PC-3 (cell line): ENCODE measurements around the gene ACTL8. TPM values are rescaled to one million over a fixed set of nuclear protein-coding genes. Genes with fewer than 3 reads are reported as not detected.

ENCODE experiments used
- ATAC-seq: fragments of 200-7000 bp; cut with Tn5 transposase; 2 replicates; pipeline ENCODE4 v1.9.1; 2020; ENCODE audit warnings: mild to moderate bottlenecking, moderate library complexity
- Bru-seq: library from RNA; stranded (reverse); fragments of 400-500 nt; gene quantifications from one replicate; lab custom pipeline; 2021; lab: Mats Ljungman, UMichigan
- BruChase-seq, 2 experiments: library from RNA; stranded (reverse); fragments of 400-500 nt; gene quantifications; one replicate each; lab custom pipeline; 2021; lab: Mats Ljungman, UMichigan
- BruUV-seq: library from RNA; stranded (reverse); fragments of 400-500 nt; replicated peaks from 2 replicates; lab custom pipeline; 2021; lab: Mats Ljungman, UMichigan
- CTCF ChIA-PET: fragments of 300-600 bp; sonication (Branson Sonifier 250); formaldehyde crosslinking; loops from one replicate; lab custom pipeline; 2022; ENCODE audit warnings: antibody characterized with exemption; lab: Charles Lee
- POLR2A ChIA-PET: fragments of 300-600 bp; sonication (Branson Sonifier 250); formaldehyde crosslinking; loops from one replicate; lab custom pipeline; 2022; ENCODE audit warnings: antibody characterized with exemption; ENCODE audit not compliant: unreplicated experiment; lab: Charles Lee
- DNase-seq: peaks from one replicate; pipeline ENCODE4 v3.0.0-alpha.2; 2015
- H2AFZ ChIP-seq: fragments of 300-600 bp; sonication (generic); 2 replicates; pipeline ENCODE4 v1.6.0; 2016; ENCODE audit warnings: antibody characterized with exemption, low read length
- H3F3A ChIP-seq: fragments of 300-600 bp; sonication (generic); one replicate; pipeline ENCODE4 v1.6.0; 2017; ENCODE audit warnings: antibody characterized with exemption, low read length, control low read depth, mild to moderate bottlenecking; ENCODE audit not compliant: unreplicated experiment
- H3K27ac ChIP-seq: fragments of 300-600 bp; sonication (generic); 2 replicates; pipeline ENCODE4 v1.5.1; 2016; ENCODE audit warnings: mild to moderate bottlenecking, low read length
- H3K27me3 ChIP-seq: fragments of 300-600 bp; sonication (generic); 2 replicates; pipeline ENCODE4 v1.6.1; 2016; ENCODE audit warnings: low read length, mixed read lengths
- H3K36me3 ChIP-seq: fragments of 300-600 bp; sonication (generic); 2 replicates; pipeline ENCODE4 v1.6.1; 2016; ENCODE audit warnings: low read depth, mixed run types, low read length, mixed read lengths
- H3K4me1 ChIP-seq: fragments of 300-600 bp; sonication (generic); 2 replicates; pipeline ENCODE4 v1.5.1; 2016; ENCODE audit warnings: low read length; ENCODE audit not compliant: insufficient read depth
- H3K4me2 ChIP-seq: fragments of 300-600 bp; sonication (generic); 2 replicates; pipeline ENCODE4 v1.6.0; 2016; ENCODE audit warnings: low read length
- H3K4me3 ChIP-seq: fragments of 300-600 bp; sonication (generic); 2 replicates; pipeline ENCODE4 v1.5.1; 2016; ENCODE audit warnings: mild to moderate bottlenecking, low read length, mixed read lengths
- H3K79me2 ChIP-seq: fragments of 300-600 bp; sonication (generic); 2 replicates; pipeline ENCODE4 v1.6.1; 2017; ENCODE audit warnings: low read length, mixed read lengths
- H3K9ac ChIP-seq: fragments of 300-600 bp; sonication (generic); 2 replicates; pipeline ENCODE4 v1.6.0; 2016; ENCODE audit warnings: mild to moderate bottlenecking, low read length
- H3K9me2 ChIP-seq: fragments of 300-600 bp; sonication (generic); replicated peaks from 2 replicates; pipeline ENCODE4 v1.6.1; 2016; ENCODE audit warnings: mixed run types, low read length, mixed read lengths
- H3K9me3 ChIP-seq: fragments of 300-600 bp; sonication (generic); 2 replicates; pipeline ENCODE4 v1.6.1; 2016; ENCODE audit warnings: low read length, mixed read lengths
- H4K20me1 ChIP-seq: fragments of 300-600 bp; sonication (generic); 2 replicates; pipeline ENCODE4 v1.6.1; 2016; ENCODE audit warnings: low read length, mixed read lengths
- EZH2 ChIP-seq: fragments of 300-600 bp; sonication (generic); IDR thresholded peaks from one replicate; pipeline ENCODE4 v1.6.1; 2017; ENCODE audit warnings: antibody characterized with exemption, mild to moderate bottlenecking, low read length; ENCODE audit not compliant: unreplicated experiment
- EZH2phosphoT487 ChIP-seq: fragments of 300-600 bp; sonication (generic); IDR thresholded peaks from 2 replicates; pipeline ENCODE4 v1.6.1; 2018; ENCODE audit warnings: mild to moderate bottlenecking, antibody characterized with exemption, low read length, borderline replicate concordance
- intact Hi-C: fragments of 100-400 bp; cut with micrococcal nuclease; formaldehyde crosslinking; loops from 2 replicates; pipeline ENCODE4 v1.9.0; 2023
- long read RNA-seq: library from polyadenylated mRNA; unstranded; transcript quantifications from one replicate; pipeline ENCODE4 v2.0.0, GENCODE V29; 2021; ENCODE audit not compliant: unreplicated experiment
- total RNA-seq: library from RNA; depleted of rRNA; stranded (reverse); fragments of >200 nt; gene quantifications from 2 replicates; pipeline ENCODE4 v1.2.3, GENCODE V29; 2014; rRNA removed
- TF ChIP-seq, protein P1 (sequence below): fragments of 300-600 bp; sonication (generic); conservative IDR thresholded peaks from 2 replicates; pipeline ENCODE4 v1.5.1; 2017; ENCODE audit warnings: antibody characterized with exemption, low read depth, mild to moderate bottlenecking, low read length

The ACTL8 gene, protein sequence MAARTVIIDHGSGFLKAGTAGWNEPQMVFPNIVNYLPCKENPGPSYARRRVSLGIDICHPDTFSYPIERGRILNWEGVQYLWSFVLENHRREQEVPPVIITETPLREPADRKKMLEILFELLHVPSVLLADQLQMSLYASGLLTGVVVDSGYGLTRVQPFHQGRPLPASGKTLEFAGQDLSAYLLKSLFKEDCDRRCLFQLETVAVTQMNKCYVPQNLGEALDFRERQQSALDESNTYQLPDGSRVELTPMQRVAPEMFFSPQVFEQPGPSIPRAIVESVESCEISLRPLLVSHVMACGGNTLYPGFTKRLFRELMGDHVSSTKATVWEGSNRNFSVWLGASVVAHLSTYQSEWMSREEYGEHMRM
- not detected in 2 replicates for total RNA-seq
- Bru-seq, nascent RNA: not detected
- BruChase-seq, experiment 1, labeled RNA remaining after a 6-hour chase: percentile 1 among the genes with signal in this experiment
- percentile 3 among the genes with signal in this experiment for BruChase-seq, experiment 2, labeled RNA remaining after a 2-hour chase
- long read RNA-seq: 0 reads

DNA sequence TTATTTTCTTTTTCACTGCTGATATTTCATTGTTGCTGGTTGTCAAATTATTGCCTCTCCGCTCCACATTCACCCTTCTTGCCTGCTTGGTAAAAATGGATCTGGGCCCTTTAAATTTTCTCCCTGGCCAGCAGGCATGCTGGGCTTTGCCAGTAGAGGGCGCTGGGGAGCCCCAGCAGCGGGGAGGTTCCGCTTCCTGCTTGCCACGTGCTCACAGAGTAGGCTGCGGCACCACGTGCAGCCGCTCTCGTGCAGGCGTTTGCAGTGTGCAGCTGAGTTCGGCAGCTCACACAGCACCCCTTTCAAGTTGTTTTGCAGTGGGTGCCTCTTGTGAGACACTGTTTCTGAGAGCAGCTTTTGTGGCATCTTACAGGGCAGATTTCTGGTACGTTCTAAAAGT, at the start of gene ACTL8:
ACTL8 (plus strand) TSS at position 214 of the 400 bp plus-strand sequence. CDS start 67,676 bp downstream, outside the sequence.
- ATAC-seq: no peak

DNA sequence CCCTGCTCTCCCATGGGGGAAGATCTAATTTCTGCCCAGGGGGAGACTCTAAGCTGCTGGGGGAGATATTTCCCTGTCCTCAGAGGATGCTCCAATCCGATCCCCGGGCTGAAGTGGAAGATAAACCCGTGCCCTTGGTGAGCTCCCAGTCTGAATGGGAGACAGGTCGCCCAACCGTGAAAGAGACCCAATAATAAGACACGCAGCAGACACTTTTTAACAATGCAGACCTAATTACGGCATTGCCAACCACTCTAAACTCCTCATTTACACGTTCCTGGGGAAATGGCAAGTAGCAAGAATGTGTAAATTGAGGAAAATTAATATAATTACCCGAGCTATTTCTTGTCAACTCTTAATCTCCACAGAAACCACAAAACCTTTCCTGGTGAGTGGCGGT, 48.7 kb upstream of the ACTL8 start:
- Histone ChIP-seq H3K27me3 (peaks cover 8% of the 10 kb centered on the region; the same call in 1 of the 2 replicates), H3K4me1 (no peaks in the 10 kb centered on the region), H3K9me3 (no peaks in the 10 kb centered on the region), H3K9me2 (no peaks in the 10 kb centered on the region), H2AFZ (no peak overlapping the region), H3F3A (no peaks in the 10 kb centered on the region), H3K9ac (no peak overlapping the region), H3K4me2 (no peak overlapping the region), H3K4me3 (no peak overlapping the region), H3K36me3 (no peaks in the 10 kb centered on the region), H4K20me1 (no peaks in the 10 kb centered on the region), H3K79me2 (no peaks in the 10 kb centered on the region), H3K27ac (no peak overlapping the region)
- ATAC-seq (no peak), DNase-seq (no peak)
- ChIA-PET CTCF (no interaction called here), POLR2A (no interaction called here)
- intact Hi-C loops: no loop called here
- TF ChIP-seq EZH2phosphoT487: no peak
- TF ChIP-seq, protein P1, sequence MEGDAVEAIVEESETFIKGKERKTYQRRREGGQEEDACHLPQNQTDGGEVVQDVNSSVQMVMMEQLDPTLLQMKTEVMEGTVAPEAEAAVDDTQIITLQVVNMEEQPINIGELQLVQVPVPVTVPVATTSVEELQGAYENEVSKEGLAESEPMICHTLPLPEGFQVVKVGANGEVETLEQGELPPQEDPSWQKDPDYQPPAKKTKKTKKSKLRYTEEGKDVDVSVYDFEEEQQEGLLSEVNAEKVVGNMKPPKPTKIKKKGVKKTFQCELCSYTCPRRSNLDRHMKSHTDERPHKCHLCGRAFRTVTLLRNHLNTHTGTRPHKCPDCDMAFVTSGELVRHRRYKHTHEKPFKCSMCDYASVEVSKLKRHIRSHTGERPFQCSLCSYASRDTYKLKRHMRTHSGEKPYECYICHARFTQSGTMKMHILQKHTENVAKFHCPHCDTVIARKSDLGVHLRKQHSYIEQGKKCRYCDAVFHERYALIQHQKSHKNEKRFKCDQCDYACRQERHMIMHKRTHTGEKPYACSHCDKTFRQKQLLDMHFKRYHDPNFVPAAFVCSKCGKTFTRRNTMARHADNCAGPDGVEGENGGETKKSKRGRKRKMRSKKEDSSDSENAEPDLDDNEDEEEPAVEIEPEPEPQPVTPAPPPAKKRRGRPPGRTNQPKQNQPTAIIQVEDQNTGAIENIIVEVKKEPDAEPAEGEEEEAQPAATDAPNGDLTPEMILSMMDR: no peak
- no TSS peak for BruUV-seq

More for the DNA sequence above, at the start of gene ACTL8:
- H3K4me3 ChIP-seq: no peak within 1 kb of the TSS
- no peak within 1 kb of the TSS for H2AFZ ChIP-seq
- H3K4me1 ChIP-seq: no peaks in the 10 kb centered on the region
- CTCF ChIA-PET: no interaction called here
- H3K9ac ChIP-seq: no peak within 1 kb of the TSS
- H4K20me1 ChIP-seq: no peaks in the 10 kb centered on the region
- no peaks in the 10 kb centered on the region for H3K27me3 ChIP-seq
- no peak within 1 kb of the TSS for H3K27ac ChIP-seq
- H3F3A ChIP-seq: no peaks in the 10 kb centered on the region
- POLR2A ChIA-PET: no interaction called here
- no peak within 1 kb of the TSS for H3K4me2 ChIP-seq
- intact Hi-C loops: no loop called here
- H3K36me3 ChIP-seq: no peaks in the 10 kb centered on the region
- H3K9me2 ChIP-seq: no peaks in the 10 kb centered on the region
- no TSS peak for BruUV-seq
- no peak for DNase-seq
- TF ChIP-seq, protein P1: peak; percentile 38; the same call in 1 of the 2 replicates
- no peak for TF ChIP-seq EZH2phosphoT487
- no peak for TF ChIP-seq EZH2
- peaks cover 23% of the 10 kb centered on the region for H3K9me3 ChIP-seq
- no peaks in the 10 kb centered on the region for H3K79me2 ChIP-seq

DNA sequence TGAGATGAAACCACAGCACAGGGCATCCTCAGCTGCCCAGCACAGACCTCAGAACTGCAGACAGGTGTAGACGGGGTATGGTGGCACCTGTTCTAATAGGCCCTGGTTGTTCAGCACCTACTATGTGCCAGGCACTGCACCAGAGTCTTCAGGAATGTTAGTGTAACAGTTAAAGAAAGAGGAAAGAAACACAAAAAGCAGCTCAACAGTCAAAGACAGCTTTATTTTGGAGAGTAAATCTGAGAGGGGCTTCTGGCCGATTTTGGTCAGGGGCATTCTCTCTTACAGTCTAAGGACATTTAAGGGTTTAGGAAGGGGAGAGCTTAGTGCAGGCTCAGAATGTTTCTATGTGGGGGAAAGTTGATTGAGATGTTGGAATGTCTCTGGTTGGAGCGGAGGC, 45.2 kb upstream of the ACTL8 start:
- peaks cover 8% of the 10 kb centered on the region; the same call in 1 of the 2 replicates for H3K27me3 ChIP-seq
- H3K36me3 ChIP-seq: no peaks in the 10 kb centered on the region
- H3K9me3 ChIP-seq: no peaks in the 10 kb centered on the region
- no peak overlapping the region for H3K27ac ChIP-seq
- intact Hi-C loops: no loop called here
- no peaks in the 10 kb centered on the region for H3K9me2 ChIP-seq
- H2AFZ ChIP-seq: no peak overlapping the region
- ATAC-seq: no peak
- no peaks in the 10 kb centered on the region for H3F3A ChIP-seq
- ChIA-PET CTCF (no interaction called here), POLR2A (no interaction called here)
- no peaks in the 10 kb centered on the region for H3K79me2 ChIP-seq
- H4K20me1 ChIP-seq: no peaks in the 10 kb centered on the region
- DNase-seq: no peak
- no TSS peak for BruUV-seq
- TF ChIP-seq, protein P1: no peak
- no peak for TF ChIP-seq EZH2phosphoT487
- no peak for TF ChIP-seq EZH2
- H3K4me1 ChIP-seq: no peaks in the 10 kb centered on the region
- H3K4me3 ChIP-seq: no peak overlapping the region
- no peak overlapping the region for H3K9ac ChIP-seq
- H3K4me2 ChIP-seq: no peak overlapping the region
